GM18873 (cell line): ENCODE results near the gene SYNGR1.
"Not testable (repeated sequence)": the region's sequence is repeated elsewhere in the genome, so short reads cannot be mapped to it uniquely, and the experiment has no call there.

Experiments
- ATAC-seq: cut with Tn5 transposase; IDR thresholded peaks from one replicate; pipeline ENCODE4 v1.9.1; 2021; ENCODE audit warnings: mild to moderate bottlenecking, moderate library complexity, moderate number of reproducible peaks; ENCODE audit not compliant: unreplicated experiment, low FRiP score

SYNGR1 gene

DNA sequence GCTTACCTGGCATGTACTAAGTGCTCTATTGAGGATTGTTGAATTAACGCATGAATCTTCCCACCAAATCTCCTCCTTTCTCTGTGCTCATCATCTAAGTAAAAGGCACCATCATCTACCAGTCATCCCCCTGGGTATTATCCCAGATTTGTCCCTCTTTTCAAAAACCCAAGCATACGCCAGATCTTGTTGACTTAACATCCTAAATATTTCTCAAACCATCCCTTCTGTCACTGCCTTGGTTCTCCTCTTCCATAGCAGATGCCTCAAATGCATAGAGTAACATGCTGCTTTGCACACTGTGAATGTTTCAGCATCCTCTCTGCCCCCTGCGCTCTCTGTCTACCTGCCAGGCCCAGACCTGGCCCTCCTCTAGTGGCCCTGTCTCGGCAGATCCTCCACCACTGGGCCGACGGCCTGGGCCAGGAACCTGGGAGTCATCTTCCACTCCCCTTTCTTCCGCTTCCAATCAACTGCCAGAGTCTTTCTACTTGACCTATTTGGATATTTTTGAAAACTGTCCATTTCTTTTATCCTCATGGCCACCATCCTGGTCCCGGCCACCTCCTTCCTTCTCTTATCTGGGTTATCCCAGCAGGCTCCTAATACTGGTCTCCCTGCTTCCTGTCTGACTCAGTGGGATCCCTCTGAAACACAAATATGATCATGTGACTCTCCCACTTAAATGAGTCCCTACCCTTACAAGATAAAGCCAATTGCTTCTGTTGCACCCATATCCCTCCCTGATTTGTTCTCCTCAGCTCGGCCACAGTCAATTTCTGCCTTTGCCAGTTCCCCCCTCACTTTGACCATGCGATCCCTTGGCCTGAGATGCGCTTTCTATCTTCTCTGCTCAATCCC lies 46.4 kb downstream of the SYNGR1 start:
- no peak for ATAC-seq

GRCh38 chr22:39396797-39397195 lies 47.0 kb downstream of the SYNGR1 start:
- no peak for ATAC-seq

DNA sequence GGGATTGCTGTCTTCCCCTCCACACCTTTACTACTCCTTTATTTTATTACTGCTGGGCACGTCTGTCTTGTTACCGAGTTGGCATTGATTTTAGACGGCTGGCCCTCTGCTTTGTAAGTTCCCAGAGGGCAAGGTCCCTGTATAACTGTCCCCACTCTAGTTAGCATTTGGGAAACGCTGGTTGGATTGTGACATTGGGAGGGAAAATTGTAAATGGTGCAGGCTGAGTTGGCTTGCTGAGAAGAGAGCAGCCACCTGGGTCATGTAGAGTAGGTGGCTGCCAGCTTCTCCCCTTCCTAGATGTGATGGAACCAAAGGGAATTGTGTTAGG lies 51.5 kb downstream of the SYNGR1 start:
- no peak for ATAC-seq

DNA sequence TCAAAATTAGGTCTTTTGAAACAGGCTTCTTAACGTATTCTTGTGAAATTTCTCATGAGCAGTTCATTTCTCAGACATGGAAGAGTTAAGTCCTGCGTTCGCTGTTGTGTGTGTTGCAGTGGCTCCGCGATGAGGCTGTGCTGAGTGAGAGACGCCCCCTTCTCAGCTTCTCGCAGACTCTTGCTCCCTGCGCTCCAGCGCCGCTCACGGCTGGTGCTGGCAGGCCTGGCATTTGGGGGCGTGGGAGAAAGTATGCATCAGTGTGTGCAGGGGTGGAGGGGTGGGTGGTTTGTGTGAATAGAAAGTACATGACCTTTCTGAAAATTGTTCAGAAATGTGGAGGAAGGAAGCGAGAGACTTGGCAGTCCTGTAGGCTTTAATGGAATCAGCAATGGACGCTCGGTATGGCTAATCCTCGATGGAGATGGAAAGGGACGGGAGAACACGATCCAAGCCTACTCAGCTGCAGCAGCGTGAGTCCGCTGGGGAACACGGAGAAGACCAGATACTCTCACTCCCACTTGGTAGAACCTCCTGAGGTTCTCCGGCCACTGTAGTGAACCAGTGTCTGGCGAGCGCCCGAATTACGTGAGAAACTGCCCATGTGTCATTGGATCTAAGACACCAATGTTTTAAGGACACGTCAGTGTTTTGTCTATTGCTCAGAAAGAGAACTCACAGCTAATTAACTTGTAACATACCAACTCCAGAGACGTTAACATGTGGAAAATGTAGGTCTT lies 55.7 kb downstream of the SYNGR1 start:
- ATAC-seq = no peak

- ATAC-seq = no peak
Measured at GRCh38 chr22:39408173-39408572, 58.4 kb downstream of the SYNGR1 start.

DNA sequence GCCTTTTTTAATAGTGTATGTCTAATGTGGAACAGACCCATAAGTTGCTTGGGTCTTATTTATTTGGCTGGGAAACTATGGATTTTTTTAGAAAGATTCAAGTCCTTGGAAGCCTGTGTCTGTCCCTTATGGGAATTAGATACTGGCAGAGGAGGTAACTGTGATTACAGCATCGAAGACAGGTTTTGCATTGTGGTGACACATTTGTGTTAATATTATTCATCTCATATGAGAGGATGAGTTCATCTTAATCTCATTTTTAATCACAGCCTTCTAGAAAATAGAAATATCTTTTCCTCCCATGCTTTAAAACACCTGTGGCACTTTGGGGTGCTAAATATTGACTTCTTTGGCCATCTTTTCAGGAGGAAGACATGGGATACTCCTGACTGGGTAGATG lies 59.0 kb downstream of the SYNGR1 start:
- no peak for ATAC-seq

GRCh38 chr22:39409516-39410029 lies 59.8 kb downstream of the SYNGR1 start:
- ATAC-seq = no peak

- no peak for ATAC-seq
Measured at GRCh38 chr22:39410264-39410663, 60.5 kb downstream of the SYNGR1 start.

GRCh38 chr22:39411828-39412365 lies 62.1 kb downstream of the SYNGR1 start:
- not testable (repeated sequence) for ATAC-seq

GRCh38 chr22:39413204-39413603 lies 63.4 kb downstream of the SYNGR1 start:
- not testable (repeated sequence) for ATAC-seq

DNA sequence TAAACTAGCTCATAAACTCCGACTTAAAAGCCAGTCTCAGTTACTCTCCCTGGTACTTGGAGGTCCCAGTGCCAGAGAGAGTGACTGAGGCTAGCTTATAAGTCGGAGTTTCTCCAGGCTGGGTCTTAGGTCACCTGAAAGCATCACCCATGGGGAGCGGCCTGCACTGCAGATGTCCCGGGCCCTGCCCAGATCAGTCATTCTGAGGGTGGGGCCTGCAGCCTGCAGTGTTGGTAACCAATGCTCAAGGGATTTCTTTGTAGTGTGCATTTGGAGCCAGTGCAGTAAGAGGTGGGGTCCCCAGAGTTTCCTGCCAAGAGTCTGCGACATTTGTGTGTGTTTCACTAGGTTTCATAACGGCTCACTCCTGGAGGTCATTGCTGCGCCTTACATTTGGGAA lies 64.6 kb downstream of the SYNGR1 start:
- ATAC-seq = no peak

DNA sequence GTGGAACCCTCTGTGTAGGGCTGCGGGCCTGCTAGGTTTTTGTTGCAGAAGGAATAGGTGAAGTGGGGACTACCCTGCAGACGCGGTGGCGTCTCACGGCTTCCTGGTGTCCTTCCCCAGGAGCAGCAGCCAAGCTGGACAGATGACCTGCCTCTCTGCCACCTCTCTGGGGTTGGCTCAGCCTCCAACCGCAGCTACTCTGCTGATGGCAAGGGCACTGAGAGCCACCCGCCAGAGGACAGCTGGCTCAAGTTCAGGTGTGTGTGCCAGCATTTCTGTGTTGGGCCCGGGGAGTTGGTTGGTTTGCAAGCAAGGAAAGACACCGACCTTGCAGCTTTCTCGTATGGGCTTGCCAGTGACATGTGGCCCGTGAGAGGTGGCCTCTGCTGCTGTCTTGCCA lies 65.1 kb downstream of the SYNGR1 start:
- ATAC-seq = no peak

- no peak for ATAC-seq
Measured at GRCh38 chr22:39415506-39415905, 65.7 kb downstream of the SYNGR1 start.

DNA sequence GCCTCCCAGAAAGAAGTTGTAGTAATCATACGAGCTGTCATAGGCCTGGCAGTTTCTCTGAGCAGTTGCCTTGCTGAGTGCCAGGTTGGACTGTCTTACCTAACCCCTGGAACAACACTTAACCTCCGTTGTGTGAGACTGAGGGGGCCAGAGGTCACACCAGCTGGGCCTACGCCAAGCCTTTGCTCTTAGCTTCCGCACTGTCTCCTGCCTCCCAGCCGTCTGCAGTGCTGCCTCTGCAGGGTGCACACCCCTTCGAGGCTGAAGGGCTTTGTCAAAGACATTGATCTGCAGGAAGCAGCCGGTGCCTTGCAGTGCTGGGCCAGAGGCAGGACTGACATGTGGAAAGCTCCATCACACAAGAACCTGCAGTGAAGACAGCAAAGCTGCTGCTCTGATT lies 66.5 kb downstream of the SYNGR1 start:
- no peak for ATAC-seq

GRCh38 chr22:39417641-39418040 lies 67.8 kb downstream of the SYNGR1 start:
- ATAC-seq = no peak

DNA sequence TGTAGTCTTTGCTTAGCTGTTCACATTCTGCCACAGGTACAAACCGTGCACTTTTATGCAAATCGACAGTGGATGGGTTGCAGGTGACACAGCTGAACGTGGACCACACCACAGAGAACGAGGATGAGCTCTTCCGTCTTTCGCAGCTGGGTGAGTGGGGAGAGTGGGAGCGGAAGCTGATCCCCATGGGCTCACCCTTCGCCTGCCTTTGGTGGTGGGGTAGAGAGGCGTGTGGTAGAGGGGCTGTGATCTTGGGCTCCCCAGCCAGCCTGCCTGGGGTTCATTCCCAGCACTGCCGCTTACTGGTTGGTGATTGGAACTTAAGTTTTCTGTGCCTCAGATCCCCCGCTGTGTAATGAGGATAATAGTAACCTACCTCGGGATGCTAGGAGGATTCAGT lies 68.9 kb downstream of the SYNGR1 start:
- ATAC-seq = no peak

GRCh38 chr22:39419096-39419495 lies 69.3 kb downstream of the SYNGR1 start:
- no peak for ATAC-seq

DNA sequence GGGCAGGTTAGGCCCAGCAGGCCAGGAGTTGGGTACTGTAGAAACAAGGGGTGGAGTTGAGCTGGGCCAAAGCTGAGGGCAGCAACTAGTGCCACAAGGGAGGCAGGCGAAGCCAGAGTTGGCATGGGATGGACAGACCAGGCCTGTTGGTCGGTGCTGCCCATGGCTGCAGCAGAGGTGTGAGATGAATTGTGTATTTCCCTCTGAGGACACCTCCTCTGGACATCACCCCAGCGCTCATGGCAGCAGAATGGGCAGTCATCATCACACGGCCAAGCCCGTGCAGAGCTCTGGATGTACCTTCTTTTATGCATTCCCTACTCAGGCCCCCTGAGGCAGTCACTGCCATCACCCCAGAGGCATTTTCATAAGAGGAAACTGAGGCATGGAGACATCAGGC lies 70.1 kb downstream of the SYNGR1 start:
- no peak for ATAC-seq

GRCh38 chr22:39421691-39422090 lies 71.9 kb downstream of the SYNGR1 start:
- no peak for ATAC-seq

DNA sequence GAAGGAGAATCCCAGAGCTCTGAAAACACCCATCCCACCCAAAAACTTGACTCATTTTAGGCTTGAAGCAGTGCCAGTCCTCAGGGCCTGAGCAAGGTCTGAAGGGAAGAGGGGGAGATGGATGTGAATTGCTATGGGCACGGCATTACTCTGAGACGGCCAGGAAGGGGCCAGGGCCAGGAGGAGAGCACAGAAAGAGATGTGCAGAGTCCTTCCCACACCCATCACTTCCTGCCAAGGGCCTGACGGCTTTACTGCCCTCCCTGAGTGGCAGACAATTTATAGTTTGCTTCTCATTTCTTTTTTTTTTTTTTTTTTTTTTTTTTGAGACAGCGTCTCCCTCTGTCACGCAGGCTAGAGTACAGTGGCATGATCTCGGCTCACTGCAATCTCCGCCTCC lies 72.3 kb downstream of the SYNGR1 start:
- no peak for ATAC-seq

DNA sequence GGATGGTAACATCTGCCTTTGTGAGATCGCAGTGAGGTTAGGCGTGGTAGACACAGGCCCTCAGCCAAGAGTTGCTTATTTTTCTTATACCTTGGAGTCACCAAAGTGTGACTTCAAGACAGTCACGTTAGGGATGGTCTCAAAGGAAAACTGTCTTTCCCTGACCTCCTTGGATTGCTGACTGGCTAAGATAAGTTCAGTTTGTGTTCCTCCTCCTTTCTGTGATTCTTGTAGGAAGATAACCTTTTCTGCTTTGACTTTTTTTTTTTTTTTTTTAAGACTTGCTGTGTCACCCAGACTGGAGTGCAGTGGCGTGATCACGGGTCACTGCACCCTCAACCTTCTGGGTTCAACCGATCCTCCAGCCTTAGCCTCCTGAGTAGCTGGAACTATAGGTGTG lies 72.9 kb downstream of the SYNGR1 start:
- ATAC-seq = no peak
